Loucy (cell line): ENCODE measurements around the gene RNF17.

Experiments used
- CTCF ChIP-seq: fragments of 200-600 bp; sonication (generic); conservative IDR thresholded peaks from 2 replicates; pipeline ENCODE4 v1.5.1; 2014; ENCODE audit warnings: mild to moderate bottlenecking, antibody characterized with exemption, low read length
- EZH2phosphoT487 ChIP-seq: fragments of 200-600 bp; IDR thresholded peaks from 2 replicates; pipeline ENCODE4 v1.6.1; 2018; ENCODE audit warnings: antibody characterized with exemption, mild to moderate bottlenecking, moderate library complexity, borderline replicate concordance

- no peak for TF ChIP-seq CTCF
- no peak for TF ChIP-seq EZH2phosphoT487
Observed at GRCh38 chr13:24888291-24888931, 124.4 kb downstream of the RNF17 start.
